Measurements from ENCODE around the gene AKAP12. TPM values are rescaled to one million over a fixed set of nuclear protein-coding genes. Genes with fewer than 3 reads are reported as not detected.
"Not testable (repeated sequence)": the region's sequence is repeated elsewhere in the genome, so short reads cannot be mapped to it uniquely, and the experiment has no call there.

The AKAP12 gene
- total RNA-seq, 1 donor from 2014 or later: 154 TPM

- Mint-ChIP-seq H3K9me3 (ENCODE audit: unreplicated experiment) (no peaks in the 10 kb centered on the region), H3K4me3 (ENCODE audit: unreplicated experiment) (no peak overlapping the region), H3K4me1 (ENCODE audit: unreplicated experiment) (peaks cover 21% of the 10 kb centered on the region), H3K27me3 (ENCODE audit: unreplicated experiment) (no peaks in the 10 kb centered on the region), H3K27ac (ENCODE audit: unreplicated experiment) (no peak overlapping the region), H3K36me3 (ENCODE audit: unreplicated experiment) (peaks cover 13% of the 10 kb centered on the region)
- no peak for TF ChIP-seq CTCF (IDR thresholded peaks at IDR 0.05)
- DNase-seq (ENCODE audit: extremely low spot score, unreplicated experiment): no peak
Observed at GRCh38 chr6:151335930-151336329, 96.2 kb downstream of the AKAP12 start.

GRCh38 chr6:151338651-151339200, 99.0 kb downstream of the AKAP12 start:
- Mint-ChIP-seq H3K27me3 (ENCODE audit: unreplicated experiment) (no peaks in the 10 kb centered on the region), H3K4me1 (ENCODE audit: unreplicated experiment) (peaks cover 13% of the 10 kb centered on the region)
- no peak for DNase-seq (ENCODE audit: extremely low spot score, unreplicated experiment)

GRCh38 chr6:151339369-151339768, 99.6 kb downstream of the AKAP12 start:
- Mint-ChIP-seq H3K36me3 (ENCODE audit: unreplicated experiment) (peaks cover 13% of the 10 kb centered on the region), H3K4me1 (ENCODE audit: unreplicated experiment) (peaks cover 9% of the 10 kb centered on the region), H3K4me3 (ENCODE audit: unreplicated experiment) (no peak overlapping the region), H3K27ac (ENCODE audit: unreplicated experiment) (no peak overlapping the region), H3K9me3 (ENCODE audit: unreplicated experiment) (no peaks in the 10 kb centered on the region), H3K27me3 (ENCODE audit: unreplicated experiment) (no peaks in the 10 kb centered on the region)
- no peak for DNase-seq (ENCODE audit: extremely low spot score, unreplicated experiment)
- no peak for TF ChIP-seq CTCF (IDR thresholded peaks at IDR 0.05)

More at GRCh38 chr6:151338651-151339200, 99.0 kb downstream of the AKAP12 start:
- no peak for TF ChIP-seq CTCF (IDR thresholded peaks at IDR 0.05)
- Mint-ChIP-seq H3K4me3 (ENCODE audit: unreplicated experiment) (no peak overlapping the region), H3K27ac (ENCODE audit: unreplicated experiment) (no peak overlapping the region), H3K9me3 (ENCODE audit: unreplicated experiment) (no peaks in the 10 kb centered on the region), H3K36me3 (ENCODE audit: unreplicated experiment) (peaks cover 14% of the 10 kb centered on the region)

GRCh38 chr6:151340219-151340978, 100.6 kb downstream of the AKAP12 start:
- Mint-ChIP-seq H3K4me3 (ENCODE audit: unreplicated experiment) (no peak overlapping the region), H3K4me1 (ENCODE audit: unreplicated experiment) (peaks cover 4% of the 10 kb centered on the region), H3K27ac (ENCODE audit: unreplicated experiment) (peak overlapping the region; percentile 27), H3K9me3 (ENCODE audit: unreplicated experiment) (no peaks in the 10 kb centered on the region), H3K36me3 (ENCODE audit: unreplicated experiment) (peaks cover 13% of the 10 kb centered on the region), H3K27me3 (ENCODE audit: unreplicated experiment) (no peaks in the 10 kb centered on the region)
- TF ChIP-seq CTCF (IDR thresholded peaks at IDR 0.05): no peak
- no peak for DNase-seq (ENCODE audit: extremely low spot score, unreplicated experiment)

GRCh38 chr6:151341476-151342195, 101.9 kb downstream of the AKAP12 start:
- Mint-ChIP-seq H3K4me1 (ENCODE audit: unreplicated experiment) (peaks cover 11% of the 10 kb centered on the region), H3K4me3 (ENCODE audit: unreplicated experiment) (no peak overlapping the region), H3K9me3 (ENCODE audit: unreplicated experiment) (no peaks in the 10 kb centered on the region), H3K27me3 (ENCODE audit: unreplicated experiment) (no peaks in the 10 kb centered on the region), H3K27ac (ENCODE audit: unreplicated experiment) (peak overlapping the region; percentile 41), H3K36me3 (ENCODE audit: unreplicated experiment) (peaks cover 12% of the 10 kb centered on the region)
- no peak for DNase-seq (ENCODE audit: extremely low spot score, unreplicated experiment)
- TF ChIP-seq CTCF (IDR thresholded peaks at IDR 0.05): no peak

GRCh38 chr6:151342750-151343149, 103.0 kb downstream of the AKAP12 start:
- H3K9me3 Mint-ChIP-seq (ENCODE audit: unreplicated experiment); H3K4me3 Mint-ChIP-seq (ENCODE audit: unreplicated experiment); H3K36me3 Mint-ChIP-seq (ENCODE audit: unreplicated experiment); H3K27me3 Mint-ChIP-seq (ENCODE audit: unreplicated experiment): not testable (repeated sequence)
- peak; percentile 19 for DNase-seq (ENCODE audit: extremely low spot score, unreplicated experiment)
- peak overlapping the region; percentile 12 for H3K27ac Mint-ChIP-seq (ENCODE audit: unreplicated experiment)
- H3K4me1 Mint-ChIP-seq (ENCODE audit: unreplicated experiment): peaks cover 13% of the 10 kb centered on the region

Measured in osteocyte (in vitro differentiated cells).